ENCODE data around the gene ZNF142.

DNA sequence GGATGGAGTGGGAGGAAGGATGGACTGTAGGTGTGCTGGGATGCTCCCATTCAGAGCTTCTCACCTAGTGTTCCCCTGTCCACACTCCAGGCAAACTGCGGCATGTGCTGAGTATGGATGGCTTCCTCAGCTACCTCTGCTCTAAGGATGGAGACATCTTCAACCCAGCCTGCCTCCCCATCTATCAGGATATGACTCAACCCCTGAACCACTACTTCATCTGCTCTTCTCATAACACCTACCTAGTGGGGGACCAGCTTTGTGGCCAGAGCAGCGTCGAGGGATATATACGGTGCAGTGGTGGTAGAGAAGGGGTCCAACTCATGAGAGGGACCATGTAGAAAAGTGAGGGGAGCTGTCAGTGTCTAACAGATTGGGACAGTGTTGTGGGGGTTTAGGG lies 31.5 kb downstream of the ZNF142 start:
- TF ChIP-seq, protein P1, sequence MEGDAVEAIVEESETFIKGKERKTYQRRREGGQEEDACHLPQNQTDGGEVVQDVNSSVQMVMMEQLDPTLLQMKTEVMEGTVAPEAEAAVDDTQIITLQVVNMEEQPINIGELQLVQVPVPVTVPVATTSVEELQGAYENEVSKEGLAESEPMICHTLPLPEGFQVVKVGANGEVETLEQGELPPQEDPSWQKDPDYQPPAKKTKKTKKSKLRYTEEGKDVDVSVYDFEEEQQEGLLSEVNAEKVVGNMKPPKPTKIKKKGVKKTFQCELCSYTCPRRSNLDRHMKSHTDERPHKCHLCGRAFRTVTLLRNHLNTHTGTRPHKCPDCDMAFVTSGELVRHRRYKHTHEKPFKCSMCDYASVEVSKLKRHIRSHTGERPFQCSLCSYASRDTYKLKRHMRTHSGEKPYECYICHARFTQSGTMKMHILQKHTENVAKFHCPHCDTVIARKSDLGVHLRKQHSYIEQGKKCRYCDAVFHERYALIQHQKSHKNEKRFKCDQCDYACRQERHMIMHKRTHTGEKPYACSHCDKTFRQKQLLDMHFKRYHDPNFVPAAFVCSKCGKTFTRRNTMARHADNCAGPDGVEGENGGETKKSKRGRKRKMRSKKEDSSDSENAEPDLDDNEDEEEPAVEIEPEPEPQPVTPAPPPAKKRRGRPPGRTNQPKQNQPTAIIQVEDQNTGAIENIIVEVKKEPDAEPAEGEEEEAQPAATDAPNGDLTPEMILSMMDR (conservative IDR thresholded peaks at IDR 0.05 in 1 of 2, IDR thresholded peaks at IDR 0.05 in 1 of 2; ENCODE audit: low read depth in 1 of 2, low read length in 2 of 2): no peak
- no peak for TF ChIP-seq EZH2 (IDR thresholded peaks at IDR 0.05; ENCODE audit: low read length, missing control alignments)

Data from fibroblast of lung (primary cell).